GM18526 (cell line): ENCODE data around the gene VAC14.

ENCODE experiments used
- POLR2A ChIP-seq: IDR thresholded peaks from 3 replicates; pipeline ENCODE4 v1.6.1; 2011; ENCODE audit not compliant: insufficient read length; ENCODE audit errors: extremely low read depth

The VAC14 gene

GRCh38 chr16:70770626-70771552 is 30.1 kb downstream of the VAC14 start:
- no peak for TF ChIP-seq POLR2A

GRCh38 chr16:70770291-70770625 is 30.7 kb downstream of the VAC14 start:
- TF ChIP-seq POLR2A = no peak

GRCh38 chr16:70769761-70770160 is 31.2 kb downstream of the VAC14 start:
- TF ChIP-seq POLR2A = no peak

GRCh38 chr16:70769131-70769530 is 31.8 kb downstream of the VAC14 start:
- no peak for TF ChIP-seq POLR2A

GRCh38 chr16:70768203-70768580 is 32.8 kb downstream of the VAC14 start:
- no peak for TF ChIP-seq POLR2A

- TF ChIP-seq POLR2A = no peak
Measured at GRCh38 chr16:70767377-70768202, 33.4 kb downstream of the VAC14 start.

GRCh38 chr16:70766658-70767057 is 34.3 kb downstream of the VAC14 start:
- no peak for TF ChIP-seq POLR2A

- no peak for TF ChIP-seq POLR2A
Measured at GRCh38 chr16:70766176-70766575, 34.8 kb downstream of the VAC14 start.

GRCh38 chr16:70765491-70765890 is 35.5 kb downstream of the VAC14 start:
- no peak for TF ChIP-seq POLR2A

GRCh38 chr16:70764632-70765031 is 36.3 kb downstream of the VAC14 start:
- TF ChIP-seq POLR2A = no peak

GRCh38 chr16:70760221-70760620 is 40.7 kb downstream of the VAC14 start:
- no peak for TF ChIP-seq POLR2A

GRCh38 chr16:70759666-70760065 is 41.3 kb downstream of the VAC14 start:
- TF ChIP-seq POLR2A = no peak

GRCh38 chr16:70758786-70759185 is 42.2 kb downstream of the VAC14 start:
- TF ChIP-seq POLR2A = no peak

GRCh38 chr16:70757183-70757582 is 43.8 kb downstream of the VAC14 start:
- TF ChIP-seq POLR2A = no peak

GRCh38 chr16:70756071-70756470 is 44.9 kb downstream of the VAC14 start:
- no peak for TF ChIP-seq POLR2A

- TF ChIP-seq POLR2A = no peak
Measured at GRCh38 chr16:70754851-70755600, 45.9 kb downstream of the VAC14 start.

GRCh38 chr16:70754371-70754770 is 46.6 kb downstream of the VAC14 start:
- TF ChIP-seq POLR2A = no peak
